Measurements from ENCODE around the gene CCDC137. TPM values are rescaled to one million over a fixed set of nuclear protein-coding genes. Genes with fewer than 3 reads are reported as not detected.

Gene CCDC137
- polyA plus RNA-seq, 3 donors = 2.4 to 8.8 (median 3.6) TPM

DNA sequence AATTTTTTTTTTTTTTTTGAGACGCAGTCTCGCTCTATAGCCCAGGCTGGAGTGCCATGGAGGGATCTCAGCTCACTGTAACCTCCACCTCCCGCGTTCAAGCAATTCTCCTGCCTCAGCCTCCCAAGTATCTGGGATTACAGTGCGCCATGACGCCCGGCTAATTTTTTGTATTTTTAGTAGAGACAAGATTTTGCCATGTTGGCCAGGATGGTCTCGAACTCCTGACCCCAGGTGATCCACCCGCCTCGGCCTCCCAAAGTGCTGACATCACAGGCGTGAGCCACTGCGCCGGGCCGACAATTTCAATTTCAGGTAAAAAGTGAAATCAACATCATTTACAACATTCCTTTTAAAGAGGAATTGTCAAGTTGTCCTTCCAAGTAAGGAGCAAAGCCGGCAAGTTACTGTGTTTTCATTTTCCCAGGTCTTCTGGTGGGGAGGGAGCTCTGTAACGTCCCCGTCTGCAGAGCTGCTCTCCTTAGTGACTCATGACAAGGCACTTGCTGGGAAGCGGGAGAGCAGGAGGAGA is 30.5 kb upstream of the CCDC137 start:
- TF ChIP-seq, protein P1, sequence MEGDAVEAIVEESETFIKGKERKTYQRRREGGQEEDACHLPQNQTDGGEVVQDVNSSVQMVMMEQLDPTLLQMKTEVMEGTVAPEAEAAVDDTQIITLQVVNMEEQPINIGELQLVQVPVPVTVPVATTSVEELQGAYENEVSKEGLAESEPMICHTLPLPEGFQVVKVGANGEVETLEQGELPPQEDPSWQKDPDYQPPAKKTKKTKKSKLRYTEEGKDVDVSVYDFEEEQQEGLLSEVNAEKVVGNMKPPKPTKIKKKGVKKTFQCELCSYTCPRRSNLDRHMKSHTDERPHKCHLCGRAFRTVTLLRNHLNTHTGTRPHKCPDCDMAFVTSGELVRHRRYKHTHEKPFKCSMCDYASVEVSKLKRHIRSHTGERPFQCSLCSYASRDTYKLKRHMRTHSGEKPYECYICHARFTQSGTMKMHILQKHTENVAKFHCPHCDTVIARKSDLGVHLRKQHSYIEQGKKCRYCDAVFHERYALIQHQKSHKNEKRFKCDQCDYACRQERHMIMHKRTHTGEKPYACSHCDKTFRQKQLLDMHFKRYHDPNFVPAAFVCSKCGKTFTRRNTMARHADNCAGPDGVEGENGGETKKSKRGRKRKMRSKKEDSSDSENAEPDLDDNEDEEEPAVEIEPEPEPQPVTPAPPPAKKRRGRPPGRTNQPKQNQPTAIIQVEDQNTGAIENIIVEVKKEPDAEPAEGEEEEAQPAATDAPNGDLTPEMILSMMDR (IDR thresholded peaks at IDR 0.05) = no peak
- H3K4me2 ChIP-seq (replicated peaks; ENCODE audit: extremely low read depth, low read length, poor library complexity, severe bottlenecking) = peak overlapping the region; percentile 87
- Mint-ChIP-seq H3K9me3 (no peaks in the 10 kb centered on the region), H3K4me1 (peaks cover 24% of the 10 kb centered on the region), H3K4me3 (peak overlapping the region; percentile 94 to 97), H3K36me3 (peaks cover 5% of the 10 kb centered on the region in 2 donors), H3K27ac (peak overlapping the region; percentile 86 to 96 (median 90)), H3K27me3 (ENCODE audit: low read depth in 3 of 3) (peaks cover 0 to 6% (median 0%) of the 10 kb centered on the region in 3 donors)
- WGBS (ENCODE audit: insufficient coverage) = 44% methylated on average over 11 of the region's 18 CpGs
- intact Hi-C loops (cut with micrococcal nuclease) = no loop called here
- H2AFZ ChIP-seq (ENCODE audit: insufficient read depth, low read depth, low read length, poor library complexity, severe bottlenecking) = peak overlapping the region; percentile 75
- H3K4me1 ChIP-seq (ENCODE audit: control insufficient read depth in 1 of 2, insufficient read depth in 2 of 2, low read length in 2 of 2) = peaks cover 17 to 20% of the 10 kb centered on the region in 2 donors
- no peaks in the 10 kb centered on the region for H3K9me3 ChIP-seq (replicated peaks in 1 of 2; ENCODE audit: control insufficient read depth in 1 of 2, insufficient read depth in 1 of 2, low read length in 2 of 2)
- H3K79me2 ChIP-seq (ENCODE audit: insufficient read depth, low read length) = peaks cover 56% of the 10 kb centered on the region
- no peaks in the 10 kb centered on the region for H3K27me3 ChIP-seq (ENCODE audit: control insufficient read depth in 2 of 2, insufficient read depth in 2 of 2, low read length in 2 of 2)
- peak overlapping the region; percentile 89 to 94 (median 94) for H3K4me3 ChIP-seq (replicated peaks in 1 of 3; ENCODE audit: low read depth in 2 of 3, low read length in 3 of 3)
- DNase-seq = peak in 2 of 3 donors; percentile 15 to 53
- peaks cover 49% of the 10 kb centered on the region for H4K20me1 ChIP-seq (ENCODE audit: insufficient read depth, low read length)
- peak overlapping the region; percentile 78 to 84 for H3K27ac ChIP-seq (ENCODE audit: low read depth in 1 of 2, low read length in 2 of 2)
- peaks cover 0 to 4% of the 10 kb centered on the region in 2 donors for H3K36me3 ChIP-seq (replicated peaks in 1 of 2; ENCODE audit: control insufficient read depth in 1 of 2, insufficient read depth in 2 of 2, low read length in 2 of 2)
- peak overlapping the region; percentile 83 for H3K9ac ChIP-seq (ENCODE audit: insufficient read depth, low read length, poor library complexity, severe bottlenecking)

DNA sequence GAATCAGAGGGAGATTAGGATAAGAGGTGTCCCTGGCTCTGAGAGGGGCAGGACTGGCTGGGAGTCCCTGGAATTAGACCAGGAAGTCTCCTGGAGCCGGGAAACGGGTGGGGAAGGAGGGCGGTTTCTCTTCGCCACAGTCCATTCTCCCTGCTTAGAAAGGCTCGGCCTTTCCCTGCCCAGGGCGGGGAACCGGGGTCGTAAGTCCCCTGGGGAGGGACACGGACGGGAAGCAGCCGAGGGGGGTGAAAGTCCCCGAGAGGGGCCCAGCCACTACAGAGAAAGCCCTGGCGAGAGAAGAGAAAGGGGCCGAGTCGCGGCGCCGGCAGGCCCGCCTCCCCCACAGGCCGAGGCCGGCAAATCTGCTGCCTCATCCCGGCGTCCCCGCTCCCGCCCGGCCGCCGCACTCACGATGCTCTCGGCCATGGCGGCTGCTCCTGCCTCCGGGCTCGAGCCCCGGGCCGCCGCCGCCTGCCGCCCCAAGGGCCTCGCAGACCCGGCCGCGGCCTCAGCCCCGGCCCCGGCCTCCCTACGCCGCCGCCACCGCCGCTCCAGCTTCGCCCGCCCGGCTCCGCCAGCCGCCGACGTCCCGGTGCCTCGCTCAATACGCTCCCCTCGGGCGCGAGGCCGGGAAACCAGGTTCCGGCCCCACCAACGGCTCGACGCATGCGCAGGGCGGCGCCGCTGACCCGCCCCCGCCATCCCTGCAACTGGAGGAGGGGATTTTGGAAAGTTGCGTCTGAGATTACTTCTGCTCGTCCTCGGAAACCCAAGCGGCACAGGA is 29.8 kb upstream of the CCDC137 start, which contains the start of the genes NPLOC4 and TSPAN10:
TSS of gene NPLOC4 (minus strand) at position 608 of the 784 bp plus-strand sequence. CDS start at position 426, 182 bp downstream.
TSS of gene TSPAN10 (plus strand) at position 692 of the 784 bp plus-strand sequence. CDS start 5,217 bp downstream, outside the sequence.
- Histone ChIP-seq H3K36me3 (replicated peaks in 1 of 2; ENCODE audit: control insufficient read depth in 1 of 2, insufficient read depth in 2 of 2, low read length in 2 of 2) (peaks cover 0 to 2% of the 10 kb centered on the region in 2 donors), H4K20me1 (ENCODE audit: insufficient read depth, low read length) (peaks cover 45% of the 10 kb centered on the region)
- H3K27ac Mint-ChIP-seq = peak within 1 kb of the TSS; percentile 86 to 96 (median 90)

More for the DNA sequence above, 29.8 kb upstream of the CCDC137 start, which contains the start of the genes NPLOC4 and TSPAN10:
- Histone ChIP-seq H2AFZ (ENCODE audit: insufficient read depth, low read depth, low read length, poor library complexity, severe bottlenecking) (peak within 1 kb of the TSS; percentile 75), H3K27ac (ENCODE audit: low read depth in 1 of 2, low read length in 2 of 2) (peak within 1 kb of the TSS; percentile 78 to 84), H3K27me3 (ENCODE audit: control insufficient read depth in 2 of 2, insufficient read depth in 2 of 2, low read length in 2 of 2) (no peaks in the 10 kb centered on the region), H3K9ac (ENCODE audit: insufficient read depth, low read length, poor library complexity, severe bottlenecking) (peak within 1 kb of the TSS; percentile 83), H3K9me3 (replicated peaks in 1 of 2; ENCODE audit: control insufficient read depth in 1 of 2, insufficient read depth in 1 of 2, low read length in 2 of 2) (no peaks in the 10 kb centered on the region), H3K4me2 (replicated peaks; ENCODE audit: extremely low read depth, low read length, poor library complexity, severe bottlenecking) (peak within 1 kb of the TSS; percentile 87), H3K79me2 (ENCODE audit: insufficient read depth, low read length) (peaks cover 51% of the 10 kb centered on the region), H3K4me3 (replicated peaks in 1 of 3; ENCODE audit: low read depth in 2 of 3, low read length in 3 of 3) (peak within 1 kb of the TSS; percentile 89 to 94 (median 94)), H3K4me1 (ENCODE audit: control insufficient read depth in 1 of 2, insufficient read depth in 2 of 2, low read length in 2 of 2) (peaks cover 17 to 20% of the 10 kb centered on the region in 2 donors)
- H3K4me1 Mint-ChIP-seq = peaks cover 23% of the 10 kb centered on the region
- peak; percentile 81 to 95 (median 83) for DNase-seq
- peak within 1 kb of the TSS; percentile 94 to 97 for H3K4me3 Mint-ChIP-seq
- H3K36me3 Mint-ChIP-seq = peaks cover under 1 to 1% of the 10 kb centered on the region in 2 donors
- WGBS (ENCODE audit: insufficient coverage) = under 1% methylated on average over 68 of the region's 77 CpGs
- H3K9me3 Mint-ChIP-seq = no peaks in the 10 kb centered on the region
- H3K27me3 Mint-ChIP-seq (ENCODE audit: low read depth in 3 of 3) = peaks cover 0 to 6% (median 0%) of the 10 kb centered on the region in 3 donors
- TF ChIP-seq, protein P1 (IDR thresholded peaks at IDR 0.05) = no peak
- intact Hi-C loops (cut with micrococcal nuclease) = no loop called here
